GM10266 (cell line): ENCODE measurements around the gene PGM5.

Source experiments
- DNase-seq: peaks from one replicate; pipeline ENCODE4 v3.0.0; 2012; ENCODE audit errors: extremely low spot score
- CTCF ChIP-seq: IDR thresholded peaks from 2 replicates; pipeline ENCODE4 v1.5.1; 2012; ENCODE audit warnings: mild to moderate bottlenecking, low read depth; ENCODE audit not compliant: control insufficient read depth, insufficient read depth; ENCODE audit errors: missing control alignments

PGM5 gene

GRCh38 chr9:68555437-68556150 is 199.2 kb downstream of the PGM5 start:
- DNase-seq: no peak
- no peak for TF ChIP-seq CTCF

GRCh38 chr9:68558545-68558944 is 202.1 kb downstream of the PGM5 start:
- DNase-seq: no peak
- TF ChIP-seq CTCF: no peak

GRCh38 chr9:68560071-68560844 is 203.8 kb downstream of the PGM5 start:
- TF ChIP-seq CTCF: peak; percentile 65
- DNase-seq: peak; percentile 53

- no peak for TF ChIP-seq CTCF
- no peak for DNase-seq
Observed at GRCh38 chr9:68562461-68562860, 206.1 kb downstream of the PGM5 start.

- no peak for TF ChIP-seq CTCF
- no peak for DNase-seq
Observed at GRCh38 chr9:68567565-68567964, 211.2 kb downstream of the PGM5 start.

GRCh38 chr9:68574150-68574549 is 217.7 kb downstream of the PGM5 start:
- TF ChIP-seq CTCF: no peak
- DNase-seq: no peak

GRCh38 chr9:68575817-68576216 is 219.4 kb downstream of the PGM5 start:
- no peak for TF ChIP-seq CTCF
- no peak for DNase-seq
